Measurements from ENCODE around the gene ATP5F1E. TPM values are rescaled to one million over a fixed set of nuclear protein-coding genes. Genes with fewer than 3 reads are reported as not detected.

ATP5F1E gene
- total and polyA plus RNA-seq, 7 donors = 57.1 to 88.5 (median 72.1) TPM

DNA sequence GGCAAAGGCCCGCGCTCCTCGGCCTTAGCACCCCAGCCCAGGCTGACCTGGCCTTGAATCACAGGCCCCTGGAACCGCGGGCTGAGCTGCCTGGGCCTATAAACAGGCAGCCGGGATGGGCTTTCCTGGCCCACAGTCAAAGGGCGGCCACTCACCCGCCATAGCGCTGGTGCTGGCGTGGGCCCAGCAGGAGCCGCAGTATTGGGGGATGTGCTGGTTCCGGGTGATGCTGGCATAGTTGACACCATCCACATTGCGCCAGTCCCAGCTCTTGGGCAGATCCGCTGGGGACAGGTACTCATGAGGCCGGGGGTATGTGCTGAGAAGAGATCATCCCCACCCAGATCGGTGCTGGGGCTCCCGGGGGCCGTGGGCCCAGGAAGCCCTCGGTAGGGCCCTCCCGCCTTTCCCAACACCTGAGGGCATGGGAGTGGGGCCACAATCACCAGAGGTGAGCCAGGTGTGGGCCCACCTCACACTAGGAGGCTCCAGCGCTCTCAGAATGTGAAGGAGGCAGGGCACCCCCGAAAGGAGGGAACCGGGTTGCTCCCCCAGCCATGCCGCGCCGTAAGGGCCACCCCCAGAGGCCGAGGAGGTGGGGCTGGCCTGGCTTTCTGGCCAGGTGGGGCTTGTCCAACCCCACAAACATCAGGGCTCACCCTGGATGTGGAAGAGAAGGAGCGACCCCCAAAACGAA, 25.8 kb downstream of the ATP5F1E start:
- TF ChIP-seq, protein P1, sequence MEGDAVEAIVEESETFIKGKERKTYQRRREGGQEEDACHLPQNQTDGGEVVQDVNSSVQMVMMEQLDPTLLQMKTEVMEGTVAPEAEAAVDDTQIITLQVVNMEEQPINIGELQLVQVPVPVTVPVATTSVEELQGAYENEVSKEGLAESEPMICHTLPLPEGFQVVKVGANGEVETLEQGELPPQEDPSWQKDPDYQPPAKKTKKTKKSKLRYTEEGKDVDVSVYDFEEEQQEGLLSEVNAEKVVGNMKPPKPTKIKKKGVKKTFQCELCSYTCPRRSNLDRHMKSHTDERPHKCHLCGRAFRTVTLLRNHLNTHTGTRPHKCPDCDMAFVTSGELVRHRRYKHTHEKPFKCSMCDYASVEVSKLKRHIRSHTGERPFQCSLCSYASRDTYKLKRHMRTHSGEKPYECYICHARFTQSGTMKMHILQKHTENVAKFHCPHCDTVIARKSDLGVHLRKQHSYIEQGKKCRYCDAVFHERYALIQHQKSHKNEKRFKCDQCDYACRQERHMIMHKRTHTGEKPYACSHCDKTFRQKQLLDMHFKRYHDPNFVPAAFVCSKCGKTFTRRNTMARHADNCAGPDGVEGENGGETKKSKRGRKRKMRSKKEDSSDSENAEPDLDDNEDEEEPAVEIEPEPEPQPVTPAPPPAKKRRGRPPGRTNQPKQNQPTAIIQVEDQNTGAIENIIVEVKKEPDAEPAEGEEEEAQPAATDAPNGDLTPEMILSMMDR (IDR thresholded peaks at IDR 0.05) = no peak
- peaks cover 0 to 18% of the 10 kb centered on the region in 2 donors for H3K36me3 ChIP-seq (ENCODE audit: insufficient read depth in 1 of 2, low read depth in 1 of 2)
- peaks cover 18% of the 10 kb centered on the region for H3K4me1 ChIP-seq
- H3K4me3 ChIP-seq = peak overlapping the region; percentile 94
- H3K9me3 ChIP-seq = no peaks in the 10 kb centered on the region
- intact Hi-C loops (cut with DNase I) = no loop called here
- H3K27ac ChIP-seq = peak overlapping the region; percentile 84
- WGBS, 3 donors = 14 to 28% (median 19%) methylated on average over 29 of the region's 29 CpGs
- DNase-seq (peak; percentile 40 to 62), ATAC-seq (peak; percentile 7 to 27 (median 16))
- no peaks in the 10 kb centered on the region for H3K27me3 ChIP-seq (ENCODE audit: insufficient read depth in 3 of 3, low read length in 2 of 3)

DNA sequence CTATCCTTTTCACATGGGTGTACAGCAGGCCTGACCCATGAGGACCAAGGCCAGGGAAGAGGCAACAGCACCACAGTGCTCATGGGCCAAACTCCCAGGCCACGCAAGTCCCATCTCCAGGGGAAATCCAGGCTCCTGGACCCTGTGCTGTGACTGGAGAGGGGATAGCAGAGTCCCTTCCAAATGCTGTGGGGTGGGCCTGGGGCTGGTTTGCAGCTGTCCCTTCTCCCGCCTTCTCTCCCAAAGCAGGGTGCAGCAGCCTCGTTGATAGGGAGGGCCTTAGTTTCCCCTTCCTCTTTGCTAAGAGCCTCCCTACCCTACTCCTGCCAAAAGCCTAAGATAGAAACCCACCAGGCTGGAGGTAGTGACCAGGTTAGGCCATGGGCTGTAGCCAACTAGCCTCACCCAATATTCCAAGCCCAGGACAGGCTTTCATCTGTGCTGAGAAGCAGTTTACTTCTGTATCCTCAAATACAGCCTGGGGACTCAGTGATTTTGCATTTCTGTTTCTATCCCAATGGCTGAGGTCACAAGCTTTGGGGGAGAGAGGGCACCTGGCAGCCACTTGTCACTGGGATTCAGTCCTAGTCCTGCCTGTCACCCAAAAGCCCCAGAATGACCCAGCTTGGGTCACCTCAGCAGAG, 26.5 kb downstream of the ATP5F1E start:
- TF ChIP-seq, protein P1 (IDR thresholded peaks at IDR 0.05) = no peak
- Histone ChIP-seq H3K4me1 (peaks cover 15% of the 10 kb centered on the region), H3K27me3 (ENCODE audit: insufficient read depth in 3 of 3, low read length in 2 of 3) (no peaks in the 10 kb centered on the region), H3K9me3 (no peaks in the 10 kb centered on the region), H3K4me3 (peak overlapping the region; percentile 94), H3K36me3 (ENCODE audit: insufficient read depth in 1 of 2, low read depth in 1 of 2) (peaks cover 0 to 25% of the 10 kb centered on the region in 2 donors), H3K27ac (peak overlapping the region; percentile 84)
- intact Hi-C loops (cut with DNase I) = no loop called here
- ATAC-seq (no peak), DNase-seq (no peak)
- WGBS, 3 donors = 53 to 64% (median 55%) methylated on average over 3 of the region's 3 CpGs

DNA sequence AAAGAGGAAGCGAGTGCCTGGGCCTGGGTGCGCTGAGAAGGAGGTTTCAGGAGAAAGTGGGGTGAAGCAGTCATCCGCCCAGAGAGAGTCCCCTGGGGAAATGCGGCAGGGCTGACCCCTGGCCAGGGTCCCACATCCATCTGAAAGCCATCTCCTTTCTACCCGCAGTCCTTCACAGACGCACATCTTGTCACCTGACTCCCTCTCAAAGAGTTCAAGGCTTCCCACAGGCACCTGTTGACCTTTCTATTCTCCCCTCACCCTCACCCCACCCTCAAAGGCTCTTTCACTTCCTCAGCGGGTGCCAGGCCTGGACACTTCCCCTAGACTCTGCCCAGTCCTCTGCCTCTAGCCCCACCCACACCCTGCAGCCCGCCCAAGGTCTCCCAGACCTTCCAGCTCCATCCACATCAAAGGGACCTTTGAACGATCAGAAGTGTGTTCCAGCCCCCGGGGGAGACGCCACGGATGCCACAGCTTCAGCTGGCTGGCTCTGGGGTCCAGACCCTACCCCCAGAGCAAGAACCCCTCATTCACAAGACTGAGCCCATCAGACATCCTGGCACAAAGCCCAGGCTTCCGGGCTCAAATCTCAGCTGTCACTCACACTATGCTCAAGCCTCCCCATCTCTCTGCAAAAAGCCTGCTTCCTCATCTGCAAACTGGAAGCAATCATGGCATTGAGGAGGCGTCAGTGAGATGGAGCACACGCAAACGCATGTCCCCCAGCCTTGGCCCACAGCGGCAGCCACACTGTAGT, 27.2 kb downstream of the ATP5F1E start:
- Histone ChIP-seq H3K36me3 (ENCODE audit: insufficient read depth in 1 of 2, low read depth in 1 of 2) (peaks cover 0 to 32% of the 10 kb centered on the region in 2 donors), H3K4me1 (peaks cover 15% of the 10 kb centered on the region), H3K4me3 (peak overlapping the region; percentile 94), H3K9me3 (no peaks in the 10 kb centered on the region), H3K27me3 (ENCODE audit: insufficient read depth in 3 of 3, low read length in 2 of 3) (no peaks in the 10 kb centered on the region), H3K27ac (peak overlapping the region; percentile 84)
- DNase-seq (peak; percentile 53 to 73), ATAC-seq (no peak)
- intact Hi-C loops (cut with DNase I) = no loop called here
- WGBS, 3 donors = 48 to 54% (median 48%) methylated on average over 15 to 17 of the region's 17 CpGs
- TF ChIP-seq, protein P1 (IDR thresholded peaks at IDR 0.05) = no peak

DNA sequence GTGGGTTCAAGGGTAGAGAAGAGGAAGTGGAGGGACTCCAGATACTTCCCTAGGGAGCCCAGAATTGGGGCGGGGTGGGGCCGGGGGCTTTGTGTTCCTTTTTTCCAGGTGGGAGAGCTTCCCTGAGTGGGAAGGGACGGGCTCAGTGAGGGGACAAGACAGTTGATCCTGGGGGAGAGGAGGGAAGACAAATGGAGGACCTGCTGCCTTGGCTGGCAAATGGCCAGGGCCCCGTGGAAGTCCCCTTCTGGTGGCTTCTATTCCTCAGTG, 27.7 kb downstream of the ATP5F1E start:
- H3K27ac ChIP-seq = no peak overlapping the region
- ATAC-seq = no peak

More for the DNA sequence above, 27.7 kb downstream of the ATP5F1E start:
- WGBS, 3 donors = 60 to 66% (median 65%) methylated on average over 4 of the region's 4 CpGs
- intact Hi-C loops (cut with DNase I) = no loop called here
- TF ChIP-seq, protein P1 (IDR thresholded peaks at IDR 0.05) = no peak
- peaks cover 15% of the 10 kb centered on the region for H3K4me1 ChIP-seq
- DNase-seq = peak; percentile 49 to 74
- H3K9me3 ChIP-seq = no peaks in the 10 kb centered on the region
- no peaks in the 10 kb centered on the region for H3K27me3 ChIP-seq (ENCODE audit: insufficient read depth in 3 of 3, low read length in 2 of 3)
- peaks cover 0 to 36% of the 10 kb centered on the region in 2 donors for H3K36me3 ChIP-seq (ENCODE audit: insufficient read depth in 1 of 2, low read depth in 1 of 2)
- H3K4me3 ChIP-seq = no peak overlapping the region

Measured in psoas muscle (tissue), 8 donors.